ENCODE measurements around the gene CLN6.

Gene CLN6

GRCh38 chr15:68229386-68230156 is at the start of gene CLN6:
TSS of gene CLN6 (minus strand) at chr15:68229728. CDS start at chr15:68229584, 144 bp downstream.
- DNase-seq = peak; percentile 60

- no peak for DNase-seq
Observed at GRCh38 chr15:68278595-68279405, 49.3 kb upstream of the CLN6 start.

- peak; percentile 40 for DNase-seq
Observed at GRCh38 chr15:68278345-68278594, 48.7 kb upstream of the CLN6 start.

- peak; percentile 72 for DNase-seq
Observed at GRCh38 chr15:68277603-68278344, 48.2 kb upstream of the CLN6 start, which contains the start of gene FEM1B. TSS of gene FEM1B (plus strand) at chr15:68277745. CDS start at chr15:68278418, 673 bp downstream.

GRCh38 chr15:68277131-68277602 is 47.6 kb upstream of the CLN6 start:
- DNase-seq = peak; percentile 26

- DNase-seq = no peak
Observed at GRCh38 chr15:68276668-68277067, 47.1 kb upstream of the CLN6 start.

- no peak for DNase-seq
Observed at GRCh38 chr15:68275165-68275746, 45.7 kb upstream of the CLN6 start.

GRCh38 chr15:68274201-68274848 is 44.8 kb upstream of the CLN6 start:
- DNase-seq = no peak

GRCh38 chr15:68272721-68273271 is 43.3 kb upstream of the CLN6 start:
- DNase-seq = no peak

GRCh38 chr15:68271854-68272471 is 42.4 kb upstream of the CLN6 start:
- no peak for DNase-seq

GRCh38 chr15:68268405-68268804 is 38.9 kb upstream of the CLN6 start:
- no peak for DNase-seq

- DNase-seq = no peak
Observed at GRCh38 chr15:68265674-68266073, 36.1 kb upstream of the CLN6 start.

- DNase-seq = no peak
Observed at GRCh38 chr15:68265081-68265480, 35.6 kb upstream of the CLN6 start.

GRCh38 chr15:68264282-68264681 is 34.8 kb upstream of the CLN6 start:
- no peak for DNase-seq

GRCh38 chr15:68262514-68263356 is 33.2 kb upstream of the CLN6 start:
- no peak for DNase-seq

- no peak for DNase-seq
Observed at GRCh38 chr15:68261980-68262379, 32.5 kb upstream of the CLN6 start.

GRCh38 chr15:68261241-68261640 is 31.7 kb upstream of the CLN6 start:
- DNase-seq = no peak

GRCh38 chr15:68259883-68260282 is 30.4 kb upstream of the CLN6 start:
- no peak for DNase-seq

GRCh38 chr15:68258692-68259091 is 29.2 kb upstream of the CLN6 start:
- no peak for DNase-seq

GRCh38 chr15:68256675-68257450 is 27.3 kb upstream of the CLN6 start:
- peak; percentile 69 for DNase-seq
